ENCODE results near the gene TFF2. TPM values are rescaled to one million over a fixed set of nuclear protein-coding genes. Genes with fewer than 3 reads are reported as not detected.

The TFF2 gene
- total and polyA plus RNA-seq, 11 donors: not detected

- no peak overlapping the region for H3K4me3 ChIP-seq
- no peaks in the 10 kb centered on the region for H3K9me3 ChIP-seq
- DNase-seq (no peak), ATAC-seq (no peak)
- WGBS, 4 donors: 76 to 81% (median 80%) methylated on average over 6 of the region's 6 CpGs
- peak overlapping the region in 4 of 12 donors; percentile 53 to 90 (median 81) for H3K27ac ChIP-seq
- no peaks in the 10 kb centered on the region for H3K27me3 ChIP-seq
- intact Hi-C loops (cut with DNase I): loop anchor here in 1 of 10 donors (5.0 kb wide), 1 partner anchor 36 kb away; no protein-coding TSS in a partner anchor
- TF ChIP-seq CTCF (IDR thresholded peaks at IDR 0.05) (no peak), POLR2A (IDR thresholded peaks at IDR 0.05) (no peak)
- peaks cover 0 to 24% (median 9%) of the 10 kb centered on the region in 9 donors for H3K36me3 ChIP-seq
- H3K4me1 ChIP-seq: peaks cover 0 to 41% (median 19%) of the 10 kb centered on the region in 12 donors
These were observed 52.6 kb downstream of the TFF2 start for GRCh38 chr21:42298237-42298636.

- Histone ChIP-seq H3K27ac (no peak overlapping the region), H3K4me3 (no peak overlapping the region), H3K36me3 (peaks cover 0 to 24% (median 9%) of the 10 kb centered on the region in 9 donors), H3K27me3 (no peaks in the 10 kb centered on the region), H3K9me3 (no peaks in the 10 kb centered on the region), H3K4me1 (peaks cover 0 to 35% (median 19%) of the 10 kb centered on the region in 12 donors)
- 86 to 93% (median 89%) methylated on average over 9 of the region's 9 CpGs for WGBS, 4 donors
- TF ChIP-seq POLR2A (IDR thresholded peaks at IDR 0.05) (no peak), CTCF (IDR thresholded peaks at IDR 0.05) (no peak)
- intact Hi-C loops (cut with DNase I): loop anchor here in 1 of 10 donors (5.0 kb wide), 1 partner anchor 35 kb away; no protein-coding TSS in a partner anchor
- ATAC-seq: no peak
- no peak for DNase-seq
These were observed 53.4 kb downstream of the TFF2 start for GRCh38 chr21:42297377-42297776.

DNA sequence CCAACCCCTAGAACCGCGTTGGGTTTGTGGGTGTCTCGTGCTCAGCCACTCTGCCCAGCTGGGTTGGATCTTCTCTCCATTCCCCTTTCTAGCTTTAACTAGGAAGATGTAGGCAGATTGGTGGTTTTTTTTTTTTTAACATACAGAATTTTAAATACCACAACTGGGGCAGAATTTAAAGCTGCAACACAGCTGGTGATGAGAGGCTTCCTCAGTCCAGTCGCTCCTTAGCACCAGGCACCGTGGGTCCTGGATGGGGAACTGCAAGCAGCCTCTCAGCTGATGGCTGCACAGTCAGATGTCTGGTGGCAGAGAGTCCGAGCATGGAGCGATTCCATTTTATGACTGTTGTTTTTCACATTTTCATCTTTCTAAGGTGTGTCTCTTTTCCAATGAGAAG is 54.3 kb downstream of the TFF2 start:
- Histone ChIP-seq H3K27ac (no peak overlapping the region), H3K4me1 (peaks cover 0 to 27% (median 13%) of the 10 kb centered on the region in 12 donors), H3K36me3 (peaks cover 0 to 33% (median 18%) of the 10 kb centered on the region in 9 donors), H3K27me3 (no peaks in the 10 kb centered on the region), H3K9me3 (no peaks in the 10 kb centered on the region), H3K4me3 (no peak overlapping the region)
- DNase-seq (no peak), ATAC-seq (no peak)
- 82 to 99% (median 91%) methylated on average over 7 of the region's 7 CpGs for WGBS, 4 donors
- TF ChIP-seq CTCF (IDR thresholded peaks at IDR 0.05): no peak
- TF ChIP-seq POLR2A (IDR thresholded peaks at IDR 0.05): no peak
- intact Hi-C loops (cut with DNase I): loop anchor here in 1 of 10 donors (5.0 kb wide), 1 partner anchor 34 kb away; no protein-coding TSS in a partner anchor

Other genes with a start within 250 kb of the TFF2 start
- 10 to 100 TPM in 7 of 9 donors, 1 to 10 TPM in 2; 3.3 to 25.3 (median 13.5) TPM for gene ABCG1, start 131.9 kb downstream of the TFF2 start, total RNA-seq
- 10 to 100 TPM in 1 of 2 donors, 1 to 10 TPM in 1; 7.2 to 21.7 TPM for gene ABCG1, start 131.9 kb downstream of the TFF2 start, polyA plus RNA-seq
- gene TFF3, start 35.6 kb downstream of the TFF2 start, total RNA-seq: 10 to 100 TPM in 1 of 9 donors, 1 to 10 TPM in 6, under 1 TPM in 2; 0.75 to 10.8 (median 2.8) TPM
- gene TFF3, start 35.6 kb downstream of the TFF2 start, polyA plus RNA-seq: 1 to 10 TPM; 3.0 to 3.5 TPM
- gene TFF1, start 15.5 kb upstream of the TFF2 start, total RNA-seq: not detected
- gene TFF1, start 15.5 kb upstream of the TFF2 start, polyA plus RNA-seq: not detected
- 1 to 10 TPM in 1 of 9 donors, under 1 TPM in 1, not detected in 7; 0.59 to 2.7 TPM for gene TMPRSS3, start 45.1 kb upstream of the TFF2 start, total RNA-seq
- gene TMPRSS3, start 45.1 kb upstream of the TFF2 start, polyA plus RNA-seq: not detected
- gene UBASH3A, start 52.9 kb upstream of the TFF2 start, total RNA-seq: 1 to 10 TPM in 1 of 9 donors, under 1 TPM in 1, not detected in 7; 0.86 to 2.4 TPM
- gene UBASH3A, start 52.9 kb upstream of the TFF2 start, polyA plus RNA-seq: under 1 TPM; 0.04 to 0.08 TPM
- under 1 TPM in 1 of 9 donors, not detected in 8; 0.18 TPM for gene RSPH1, start 145.2 kb upstream of the TFF2 start, total RNA-seq
- under 1 TPM in 1 of 2 donors, not detected in 1; 0.11 TPM for gene RSPH1, start 145.2 kb upstream of the TFF2 start, polyA plus RNA-seq
- 10 to 100 TPM in 1 of 9 donors, 1 to 10 TPM in 8; 3.1 to 13.0 (median 5.7) TPM for gene SLC37A1, start 162.9 kb upstream of the TFF2 start, total RNA-seq
- 1 to 10 TPM; 2.2 TPM for gene SLC37A1, start 162.9 kb upstream of the TFF2 start, polyA plus RNA-seq